Esophagus (tissue), 2 donors: ENCODE results near the gene SLC66A3. TPM values are rescaled to one million over a fixed set of nuclear protein-coding genes. Genes with fewer than 3 reads are reported as not detected.

Source experiments
- H3K27ac ChIP-seq, 2 donors: one replicate each; pipeline ENCODE4 v1.5.1; 2013; ENCODE audit warnings: low read depth in 2 of 2, mild to moderate bottlenecking in 2 of 2, inconsistent platforms in 1 of 2, low read length in 1 of 2, moderate library complexity in 1 of 2
- H3K27me3 ChIP-seq, 2 donors: one replicate each; pipeline ENCODE4 v1.6.1; 2013; ENCODE audit warnings: low read length in 2 of 2, control low read depth in 1 of 2, mild to moderate bottlenecking in 1 of 2; ENCODE audit not compliant: insufficient read depth in 2 of 2, control insufficient read depth in 1 of 2
- H3K36me3 ChIP-seq, 2 donors: one replicate each; pipeline ENCODE4 v1.6.1; 2013; ENCODE audit warnings: low read length in 1 of 2; ENCODE audit not compliant: control insufficient read depth in 2 of 2, insufficient read depth in 2 of 2
- H3K4me1 ChIP-seq, 2 donors: one replicate each; pipeline ENCODE4 v1.6.1; 2013; ENCODE audit warnings: low read length in 1 of 2; ENCODE audit not compliant: control insufficient read depth in 2 of 2, insufficient read depth in 2 of 2
- H3K4me3 ChIP-seq, 2 donors: one replicate each; pipeline ENCODE4 v1.5.1; 2013; ENCODE audit warnings: low read length in 2 of 2, mild to moderate bottlenecking in 2 of 2, low read depth in 1 of 2, moderate library complexity in 1 of 2
- H3K9me3 ChIP-seq, 2 donors: one replicate each; pipeline ENCODE4 v1.6.1; 2013; ENCODE audit warnings: mild to moderate bottlenecking in 2 of 2, low read depth in 1 of 2, low read length in 1 of 2, moderate library complexity in 1 of 2; ENCODE audit not compliant: control insufficient read depth in 2 of 2, insufficient read depth in 1 of 2
- WGBS, 2 donors: extraction: QIAGEN DNeasy Blood & Tissue Kit; methylation state at CpG; one replicate each; pipeline ENCODE4 v1.1.7; 2013; 5-methylcytosine and 5-hydroxymethylcytosine counted together
- polyA plus RNA-seq, 2 donors: library from polyadenylated mRNA; stranded (reverse); fragments of 200-250 nt; gene quantifications; one replicate each; pipeline ENCODE4 v1.2.3, GENCODE V29; 2013
- donor health status: healthy with polysubstance abuse.
- donor health status: Bipolar disorder and iron deficiency.

Gene SLC66A3
- polyA plus RNA-seq, 2 donors, result 8.0 to 9.6 TPM

- 85% methylated on average over 6 of the region's 6 CpGs for WGBS, 2 donors
- H3K27ac ChIP-seq, result no peak overlapping the region
Measured at GRCh38 chr2:11175293-11175795, 20.1 kb downstream of the SLC66A3 start.

DNA sequence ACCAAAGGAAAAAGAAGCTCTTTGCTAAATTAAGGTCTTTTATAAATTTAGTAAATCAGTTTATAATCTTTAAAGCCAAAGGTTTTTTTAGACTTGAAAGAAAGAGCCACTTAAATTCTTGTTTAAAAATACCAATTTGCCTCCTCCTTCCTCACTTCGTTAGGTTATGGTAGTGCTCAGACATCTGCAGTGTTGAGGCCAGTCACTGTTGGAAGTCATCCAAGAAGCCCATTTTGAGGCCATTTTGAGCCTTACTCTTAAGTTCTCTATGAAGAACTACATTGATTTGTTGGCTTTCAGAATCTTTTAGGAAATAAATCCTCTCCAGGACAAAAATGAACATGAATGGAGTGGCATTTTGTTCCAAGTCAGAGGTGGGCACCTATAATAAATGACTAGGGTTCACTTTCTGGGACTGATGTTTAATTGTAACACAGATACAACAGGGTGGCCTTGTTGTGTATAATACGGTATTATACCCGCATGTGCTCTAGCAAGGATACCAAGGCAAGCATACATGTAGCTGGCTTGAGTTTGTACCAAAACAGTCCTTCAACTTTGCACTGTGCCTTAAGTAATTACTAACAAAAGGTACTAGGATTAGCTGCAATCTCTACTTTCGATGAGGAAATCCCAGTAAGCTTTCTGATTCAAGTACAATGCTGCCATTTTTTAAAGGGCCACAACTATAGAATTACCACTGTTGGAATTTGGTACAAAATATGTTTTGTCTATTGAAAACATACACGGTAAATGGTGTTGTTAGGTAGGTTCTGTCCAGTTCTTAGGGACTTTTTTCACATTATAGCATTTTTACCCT is 22.8 kb downstream of the SLC66A3 start:
- Histone ChIP-seq H3K27me3 (no peaks in the 10 kb centered on the region), H3K9me3 (no peaks in the 10 kb centered on the region), H3K36me3 (no peaks in the 10 kb centered on the region), H3K4me3 (no peak overlapping the region), H3K4me1 (no peaks in the 10 kb centered on the region), H3K27ac (no peak overlapping the region)
- 56 to 59% methylated on average over 5 of the region's 5 CpGs for WGBS, 2 donors

More at GRCh38 chr2:11175293-11175795, 20.1 kb downstream of the SLC66A3 start:
- H3K9me3 ChIP-seq, result no peaks in the 10 kb centered on the region
- H3K27me3 ChIP-seq, result no peaks in the 10 kb centered on the region
- no peaks in the 10 kb centered on the region for H3K4me1 ChIP-seq
- H3K4me3 ChIP-seq, result no peak overlapping the region
- H3K36me3 ChIP-seq, result no peaks in the 10 kb centered on the region

DNA sequence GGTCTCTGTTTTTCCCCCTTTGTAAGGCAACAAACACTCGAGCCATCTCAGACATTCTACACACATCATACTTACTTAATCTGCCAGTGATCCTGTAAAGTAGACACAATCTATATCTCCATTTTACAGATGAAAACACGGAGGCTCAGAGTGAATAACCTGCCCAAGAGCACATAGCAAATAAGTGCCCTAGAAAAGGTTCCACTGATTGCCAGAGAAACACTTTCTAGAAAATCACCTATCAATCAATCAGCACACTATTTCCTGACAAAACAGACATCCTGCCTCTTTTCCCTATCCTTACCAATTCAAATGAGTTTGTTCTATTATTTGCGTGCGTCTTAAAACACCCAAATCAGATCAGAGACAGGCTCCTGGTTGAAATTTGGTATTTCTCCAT is 23.9 kb downstream of the SLC66A3 start:
- no peaks in the 10 kb centered on the region for H3K9me3 ChIP-seq
- H3K27me3 ChIP-seq, result no peaks in the 10 kb centered on the region
- no peaks in the 10 kb centered on the region for H3K36me3 ChIP-seq
- WGBS, 2 donors, result 77 to 80% methylated on average over 4 of the region's 4 CpGs
- H3K27ac ChIP-seq, result no peak overlapping the region
- H3K4me1 ChIP-seq, result no peaks in the 10 kb centered on the region
- H3K4me3 ChIP-seq, result no peak overlapping the region

GRCh38 chr2:11179899-11180298 is 24.6 kb downstream of the SLC66A3 start:
- H3K4me1 ChIP-seq, result no peaks in the 10 kb centered on the region

GRCh38 chr2:11180653-11181052 is 25.4 kb downstream of the SLC66A3 start:
- H3K36me3 ChIP-seq, result no peaks in the 10 kb centered on the region
- H3K4me1 ChIP-seq, result no peaks in the 10 kb centered on the region
- WGBS, 2 donors, result 86 to 87% methylated on average over 6 of the region's 6 CpGs
- no peak overlapping the region for H3K4me3 ChIP-seq
- H3K27ac ChIP-seq, result no peak overlapping the region
- no peaks in the 10 kb centered on the region for H3K9me3 ChIP-seq
- H3K27me3 ChIP-seq, result no peaks in the 10 kb centered on the region

More at GRCh38 chr2:11179899-11180298, 24.6 kb downstream of the SLC66A3 start:
- Histone ChIP-seq H3K36me3 (no peaks in the 10 kb centered on the region), H3K4me3 (no peak overlapping the region), H3K27me3 (no peaks in the 10 kb centered on the region), H3K27ac (no peak overlapping the region), H3K9me3 (no peaks in the 10 kb centered on the region)
- WGBS, 2 donors, result 89 to 90% methylated on average over 4 of the region's 4 CpGs

DNA sequence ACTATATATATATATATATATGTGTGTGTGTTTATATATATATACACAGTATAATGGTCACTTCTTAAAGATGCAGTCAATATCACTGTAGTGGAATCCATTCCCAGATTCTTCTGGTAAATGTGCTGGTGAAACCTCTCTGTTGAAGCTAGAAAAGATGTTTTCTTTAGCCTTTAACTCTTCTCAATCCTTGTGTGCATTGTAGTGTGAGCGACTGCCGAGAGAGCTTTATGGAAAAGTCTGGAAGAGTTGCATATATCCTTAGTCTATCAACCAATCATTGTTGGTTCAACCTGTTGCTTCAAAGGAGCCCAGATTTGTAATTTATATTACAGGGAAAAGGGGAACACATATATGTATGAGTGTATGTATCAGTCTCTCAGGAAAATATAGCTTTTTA is 27.7 kb downstream of the SLC66A3 start:
- no peak overlapping the region for H3K4me3 ChIP-seq
- no peaks in the 10 kb centered on the region for H3K36me3 ChIP-seq
- no peak overlapping the region for H3K27ac ChIP-seq
- no peaks in the 10 kb centered on the region for H3K9me3 ChIP-seq
- WGBS, 2 donors, result 96% methylated on average over 2 of the region's 2 CpGs
- no peaks in the 10 kb centered on the region for H3K27me3 ChIP-seq
- no peaks in the 10 kb centered on the region for H3K4me1 ChIP-seq

GRCh38 chr2:11186145-11186544 is 30.9 kb downstream of the SLC66A3 start:
- H3K4me1 ChIP-seq, result no peaks in the 10 kb centered on the region
- H3K36me3 ChIP-seq, result no peaks in the 10 kb centered on the region
- WGBS, 2 donors, result 94 to 96% methylated on average over 6 of the region's 6 CpGs
- no peak overlapping the region for H3K27ac ChIP-seq
- no peak overlapping the region for H3K4me3 ChIP-seq
- no peaks in the 10 kb centered on the region for H3K9me3 ChIP-seq
- no peaks in the 10 kb centered on the region for H3K27me3 ChIP-seq

DNA sequence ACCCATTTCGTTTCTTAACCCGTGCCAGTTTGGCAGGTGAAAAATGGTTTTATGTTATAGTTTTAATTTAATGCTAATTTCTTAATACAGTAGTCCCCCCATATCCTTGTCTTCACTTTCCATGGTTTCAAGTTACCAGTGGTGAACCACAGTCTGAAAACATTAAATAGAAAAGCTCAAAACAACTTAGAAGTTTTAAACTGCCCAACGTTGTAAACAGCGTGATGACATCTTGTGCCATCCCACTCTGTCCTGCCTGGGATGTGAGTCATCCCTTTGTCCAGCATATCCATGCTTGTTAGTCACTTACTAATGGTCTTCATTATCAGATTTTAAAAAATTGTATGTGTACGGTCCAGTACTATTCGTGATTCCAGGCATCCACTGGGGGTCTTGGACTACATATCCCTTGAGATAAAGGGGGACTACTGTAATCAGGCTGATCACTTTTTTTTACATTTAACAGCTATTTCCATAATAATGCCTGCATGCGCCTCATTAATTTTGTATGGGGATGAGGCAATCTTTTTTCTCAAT is 31.9 kb downstream of the SLC66A3 start:
- Histone ChIP-seq H3K27me3 (no peaks in the 10 kb centered on the region), H3K27ac (no peak overlapping the region), H3K9me3 (no peaks in the 10 kb centered on the region), H3K4me3 (no peak overlapping the region), H3K36me3 (no peaks in the 10 kb centered on the region), H3K4me1 (no peaks in the 10 kb centered on the region)
- WGBS, 2 donors, result 91 to 93% methylated on average over 7 of the region's 7 CpGs

DNA sequence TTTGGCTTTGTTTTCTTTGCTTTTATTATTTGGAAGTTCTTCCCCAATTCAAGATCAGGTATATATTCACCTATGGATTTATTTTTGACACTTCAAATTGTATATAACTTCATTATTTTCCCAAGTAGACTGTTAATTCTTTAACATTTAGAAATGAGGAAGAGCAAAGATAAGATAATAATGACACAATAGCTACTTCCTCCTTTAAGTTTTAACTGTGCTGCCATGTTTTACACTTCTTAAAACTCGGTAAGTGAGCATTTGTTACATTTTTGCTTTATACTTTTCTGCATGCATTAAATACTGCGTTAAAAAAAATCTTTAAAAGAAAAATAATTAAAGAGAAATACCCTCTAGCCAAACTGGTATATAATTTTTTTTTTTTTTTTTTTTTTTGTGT is 32.5 kb downstream of the SLC66A3 start:
- Histone ChIP-seq H3K27ac (no peak overlapping the region), H3K36me3 (no peaks in the 10 kb centered on the region), H3K4me1 (no peaks in the 10 kb centered on the region), H3K9me3 (no peaks in the 10 kb centered on the region), H3K27me3 (no peaks in the 10 kb centered on the region), H3K4me3 (no peak overlapping the region)
- WGBS, 2 donors, result 92 to 94% methylated on average over 2 of the region's 2 CpGs

DNA sequence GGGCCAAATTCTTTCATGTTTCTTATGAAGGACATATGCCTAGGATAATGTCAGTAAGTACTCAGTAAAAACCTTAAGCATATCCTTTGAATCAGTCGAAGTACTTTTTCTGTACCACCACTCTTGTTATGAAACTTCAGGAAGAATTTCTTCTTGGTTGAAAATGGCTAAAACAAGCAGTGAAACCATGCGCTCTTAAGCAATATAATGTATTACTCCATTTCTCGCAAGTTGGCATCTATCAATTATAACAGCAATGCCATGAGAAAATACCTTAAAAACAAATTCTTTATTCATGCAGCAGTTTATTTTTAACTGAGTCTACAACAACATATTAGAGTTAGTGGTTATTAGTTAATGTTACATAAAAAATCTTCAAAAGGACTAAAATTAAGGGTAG is 41.0 kb downstream of the SLC66A3 start:
- WGBS, 2 donors, result 92 to 94% methylated on average over 3 of the region's 3 CpGs

More for the DNA sequence above, 41.0 kb downstream of the SLC66A3 start:
- Histone ChIP-seq H3K4me1 (no peaks in the 10 kb centered on the region), H3K9me3 (no peaks in the 10 kb centered on the region), H3K27me3 (no peaks in the 10 kb centered on the region), H3K4me3 (no peak overlapping the region), H3K36me3 (peaks cover 0 to 2% of the 10 kb centered on the region in 2 donors), H3K27ac (no peak overlapping the region)
